Neural cell (in vitro differentiated cells): ENCODE data around the gene GALNT10.

Experiments used
- CTCF ChIP-seq: fragments of 450-650 bp; IDR thresholded peaks from 2 replicates; pipeline ENCODE4 v1.5.1; 2014; ENCODE audit warnings: antibody characterized with exemption, mild to moderate bottlenecking, moderate library complexity; ENCODE audit not compliant: poor library complexity, severe bottlenecking
- REST ChIP-seq: IDR thresholded peaks from 2 replicates; pipeline ENCODE4 v1.6.1; 2012; ENCODE audit warnings: borderline replicate concordance

- TF ChIP-seq CTCF (peak; percentile 98), REST (no peak)
Measured at GRCh38 chr5:154405078-154405792, 214.7 kb downstream of the GALNT10 start.
